AG09319 (cell line): Measurements from ENCODE around the gene TFB1M.
"Not testable (repeated sequence)": the region's sequence is repeated elsewhere in the genome, so short reads cannot be mapped to it uniquely, and the experiment has no call there.

ENCODE experiments used
- DNase-seq: peaks from one replicate; pipeline ENCODE4 v3.0.0-alpha.2; 2010; ENCODE audit warnings: low read depth; ENCODE audit errors: extremely low read depth
- TF ChIP-seq, protein P1 (sequence below): IDR thresholded peaks from 2 replicates; pipeline ENCODE4 v1.5.1; 2011; ENCODE audit warnings: low read depth, mild to moderate bottlenecking, inconsistent platforms, low read length, moderate library complexity

Gene TFB1M

DNA sequence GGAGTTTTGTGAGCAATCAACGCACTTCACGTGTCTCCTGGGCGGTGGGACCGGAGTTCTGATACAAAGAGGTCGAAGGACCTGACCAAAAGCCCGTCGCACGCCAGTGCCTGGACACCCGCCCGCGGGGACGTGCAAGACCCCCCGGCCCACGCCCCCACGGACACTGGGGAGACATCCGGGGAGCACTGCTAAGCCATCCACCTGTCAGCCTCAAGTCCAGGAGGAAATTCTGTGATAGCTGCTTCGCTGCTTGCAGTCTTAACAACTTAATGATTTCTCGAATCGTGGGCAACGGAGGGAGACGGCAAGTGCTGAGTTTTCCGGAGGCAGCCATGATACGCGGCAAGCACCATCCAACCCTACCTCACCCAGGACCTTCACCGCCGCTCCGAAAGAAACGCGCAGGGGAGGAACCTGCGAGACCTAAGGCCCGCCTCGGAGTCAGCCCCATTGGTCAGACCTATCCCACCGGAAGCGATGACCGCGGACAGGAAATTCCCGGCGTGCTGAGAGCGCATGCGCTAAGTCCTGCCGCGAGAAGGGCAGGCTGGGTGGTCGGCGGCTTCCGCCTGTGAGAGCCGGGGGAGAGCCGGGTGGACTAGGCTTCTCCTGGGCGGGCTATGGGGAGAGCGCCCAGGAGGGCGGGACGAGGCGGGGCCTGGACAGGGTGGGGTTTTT, at the start of gene TFB1M:
TSS of gene TFB1M (minus strand) at position 393 of the 681 bp plus-strand sequence. CDS start at position 337, 56 bp downstream.
- TF ChIP-seq, protein P1, sequence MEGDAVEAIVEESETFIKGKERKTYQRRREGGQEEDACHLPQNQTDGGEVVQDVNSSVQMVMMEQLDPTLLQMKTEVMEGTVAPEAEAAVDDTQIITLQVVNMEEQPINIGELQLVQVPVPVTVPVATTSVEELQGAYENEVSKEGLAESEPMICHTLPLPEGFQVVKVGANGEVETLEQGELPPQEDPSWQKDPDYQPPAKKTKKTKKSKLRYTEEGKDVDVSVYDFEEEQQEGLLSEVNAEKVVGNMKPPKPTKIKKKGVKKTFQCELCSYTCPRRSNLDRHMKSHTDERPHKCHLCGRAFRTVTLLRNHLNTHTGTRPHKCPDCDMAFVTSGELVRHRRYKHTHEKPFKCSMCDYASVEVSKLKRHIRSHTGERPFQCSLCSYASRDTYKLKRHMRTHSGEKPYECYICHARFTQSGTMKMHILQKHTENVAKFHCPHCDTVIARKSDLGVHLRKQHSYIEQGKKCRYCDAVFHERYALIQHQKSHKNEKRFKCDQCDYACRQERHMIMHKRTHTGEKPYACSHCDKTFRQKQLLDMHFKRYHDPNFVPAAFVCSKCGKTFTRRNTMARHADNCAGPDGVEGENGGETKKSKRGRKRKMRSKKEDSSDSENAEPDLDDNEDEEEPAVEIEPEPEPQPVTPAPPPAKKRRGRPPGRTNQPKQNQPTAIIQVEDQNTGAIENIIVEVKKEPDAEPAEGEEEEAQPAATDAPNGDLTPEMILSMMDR = no peak
- peak; percentile 97 for DNase-seq

- DNase-seq = not testable (repeated sequence)
These were observed 49.7 kb upstream of the TFB1M start for GRCh38 chr6:155364021-155364420.

- DNase-seq = not testable (repeated sequence)
These were observed 48.8 kb upstream of the TFB1M start for GRCh38 chr6:155362968-155363632.

GRCh38 chr6:155354167-155354566, 39.9 kb upstream of the TFB1M start:
- DNase-seq = no peak
- TF ChIP-seq, protein P1 = no peak

DNA sequence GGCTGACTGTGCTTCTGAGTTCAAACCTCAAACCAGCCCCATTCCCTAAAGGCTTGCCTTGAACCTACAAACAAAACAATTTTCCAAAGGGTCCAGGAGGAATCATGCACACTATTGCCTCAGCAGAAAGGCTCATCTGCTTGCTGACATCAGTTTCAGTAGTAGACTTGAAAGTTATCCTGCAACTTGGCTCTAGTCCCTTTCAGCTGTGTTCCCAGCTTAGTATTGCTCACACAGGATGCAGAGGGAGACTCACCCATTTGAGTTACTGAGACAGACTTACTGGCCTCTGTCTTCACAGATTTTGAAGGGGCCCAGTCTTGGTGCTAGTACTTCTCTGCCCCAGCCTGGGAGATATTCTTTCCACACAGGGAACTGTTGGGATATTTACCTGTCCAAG, 38.5 kb upstream of the TFB1M start:
- TF ChIP-seq, protein P1 = no peak

GRCh38 chr6:155352130-155352420, 37.8 kb upstream of the TFB1M start:
- TF ChIP-seq, protein P1 = no peak
- no peak for DNase-seq

More for the DNA sequence above, 38.5 kb upstream of the TFB1M start:
- peak; percentile 30 for DNase-seq

- DNase-seq = no peak
- TF ChIP-seq, protein P1 = no peak
These were observed 37.2 kb upstream of the TFB1M start for GRCh38 chr6:155351273-155352129.

- DNase-seq = no peak
- TF ChIP-seq, protein P1 = no peak
These were observed 35.7 kb upstream of the TFB1M start for GRCh38 chr6:155349956-155350355.
